Fibroblast of skin of right quadriceps (primary cell): ENCODE data around the gene GABRA4.

Experiments used
- DNase-seq: peaks from one replicate; pipeline ENCODE4 v3.0.0-alpha.2; 2013

The GABRA4 gene

DNA sequence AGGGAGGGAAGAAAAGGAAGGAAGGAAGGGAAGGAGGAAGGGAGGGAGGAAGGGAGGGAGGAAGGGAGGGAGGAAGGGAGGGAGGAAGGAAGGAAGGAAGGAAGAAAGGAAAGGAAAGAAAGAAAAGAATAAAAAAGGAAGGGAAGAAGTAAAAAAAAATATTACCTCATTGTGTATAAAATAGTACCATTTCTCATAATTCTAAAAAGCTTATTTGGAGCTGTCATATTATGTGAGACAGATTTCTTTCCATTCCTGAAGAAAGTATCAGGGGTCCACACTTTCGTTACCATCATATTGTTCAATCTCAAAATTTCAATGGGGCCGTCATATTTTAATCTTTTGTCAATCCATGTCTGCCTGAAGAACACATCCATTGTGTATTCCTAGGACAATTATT is 16.1 kb downstream of the GABRA4 start:
- DNase-seq: no peak

DNA sequence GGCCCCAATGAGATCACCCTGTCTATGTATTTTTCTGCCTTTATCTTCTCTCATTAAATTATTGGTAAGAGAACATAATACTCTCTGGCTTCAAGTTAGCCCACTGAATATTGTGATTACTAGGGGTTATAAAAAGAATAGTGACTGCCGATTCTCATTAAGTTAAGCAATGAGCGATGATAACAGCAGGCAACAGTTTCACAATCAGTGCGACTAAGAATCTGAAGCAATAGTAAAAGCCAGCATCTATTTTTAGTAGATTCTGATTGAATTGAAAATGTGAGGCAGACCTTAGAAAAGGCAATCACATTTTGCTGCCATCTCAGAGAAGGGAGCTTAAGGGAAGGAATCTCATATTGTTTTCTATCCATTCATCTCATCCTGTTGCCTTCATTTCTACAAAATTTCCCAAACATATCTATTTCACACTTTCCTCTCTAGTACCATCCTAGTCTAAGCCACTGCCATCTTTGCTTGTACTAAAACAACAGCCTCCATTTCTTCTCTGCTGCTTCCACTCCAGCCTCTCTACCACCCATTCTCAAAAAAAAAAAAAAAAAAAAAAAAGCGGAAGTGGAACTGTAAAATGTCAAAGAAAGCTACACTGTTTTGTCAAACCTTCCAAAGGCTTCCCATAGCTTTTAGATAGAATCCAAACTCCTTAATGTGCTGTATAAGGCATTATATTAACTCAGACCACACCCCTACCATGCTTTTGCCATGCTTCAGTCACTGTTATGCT is 17.4 kb downstream of the GABRA4 start:
- DNase-seq: no peak

DNA sequence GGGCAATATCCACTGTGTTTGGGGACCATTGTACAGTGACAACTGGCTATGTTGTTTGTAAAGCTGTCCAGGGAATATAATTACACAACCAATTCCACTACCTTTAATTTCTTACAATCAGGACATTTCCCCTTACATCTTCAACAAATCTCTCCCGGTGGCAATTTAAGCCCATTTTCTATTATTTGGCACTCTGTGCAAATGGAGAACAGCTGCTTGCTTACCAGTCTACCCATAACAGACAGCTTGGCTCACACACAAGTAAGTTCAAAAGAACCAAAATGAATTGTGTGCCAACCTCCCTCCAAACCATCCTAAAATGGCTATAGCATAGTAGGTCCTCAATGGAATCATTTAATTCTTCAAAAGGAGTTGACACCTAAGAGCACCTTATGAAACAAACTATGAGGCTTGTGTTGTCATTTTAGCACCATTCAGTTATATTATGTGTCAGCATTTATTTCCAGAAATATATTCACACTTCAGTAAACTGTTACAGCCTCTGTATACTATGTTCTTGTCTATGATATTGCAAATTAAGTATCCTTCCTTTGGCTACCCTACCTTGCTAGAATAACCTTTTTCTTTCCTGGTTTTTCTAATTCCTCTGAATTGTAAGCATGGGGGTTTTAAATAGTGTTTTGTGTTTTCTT is 18.4 kb downstream of the GABRA4 start:
- DNase-seq: no peak

DNA sequence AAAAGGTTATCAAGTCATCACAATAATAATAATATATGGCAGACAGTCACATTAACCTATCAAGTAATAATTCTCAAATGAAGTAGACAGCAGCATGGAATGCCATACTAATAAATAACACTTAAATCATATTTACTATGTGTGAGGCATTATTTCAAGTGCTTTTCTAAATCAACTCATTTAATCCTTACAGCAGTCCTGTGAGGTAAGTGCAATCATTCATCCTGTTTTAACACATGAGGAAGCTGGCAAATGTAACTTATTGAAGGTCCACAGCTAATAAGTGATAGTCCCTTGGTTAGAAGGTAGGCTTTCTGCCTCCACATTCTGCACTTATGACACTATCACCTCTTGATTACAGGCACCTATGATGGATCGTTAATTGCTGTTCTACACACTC is 24.5 kb downstream of the GABRA4 start:
- DNase-seq: no peak

DNA sequence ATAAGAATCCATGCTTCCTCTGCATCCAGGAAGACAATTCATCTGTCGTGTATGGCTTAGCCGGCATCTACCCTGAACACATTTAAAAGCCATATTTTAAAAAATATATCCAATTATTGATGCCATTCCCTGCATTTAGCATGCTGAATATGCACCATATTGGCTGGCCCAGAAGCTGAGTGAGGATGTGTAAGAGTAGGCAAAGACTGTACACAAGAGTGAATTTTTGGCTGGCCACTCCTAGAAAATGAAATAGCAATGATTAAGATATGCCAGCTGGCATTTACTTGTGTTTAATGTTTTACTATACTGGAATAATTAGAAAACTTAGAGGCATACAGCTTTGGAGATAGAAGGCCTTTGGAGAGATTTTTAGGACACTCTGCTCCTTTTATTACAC is 25.8 kb downstream of the GABRA4 start:
- no peak for DNase-seq

DNA sequence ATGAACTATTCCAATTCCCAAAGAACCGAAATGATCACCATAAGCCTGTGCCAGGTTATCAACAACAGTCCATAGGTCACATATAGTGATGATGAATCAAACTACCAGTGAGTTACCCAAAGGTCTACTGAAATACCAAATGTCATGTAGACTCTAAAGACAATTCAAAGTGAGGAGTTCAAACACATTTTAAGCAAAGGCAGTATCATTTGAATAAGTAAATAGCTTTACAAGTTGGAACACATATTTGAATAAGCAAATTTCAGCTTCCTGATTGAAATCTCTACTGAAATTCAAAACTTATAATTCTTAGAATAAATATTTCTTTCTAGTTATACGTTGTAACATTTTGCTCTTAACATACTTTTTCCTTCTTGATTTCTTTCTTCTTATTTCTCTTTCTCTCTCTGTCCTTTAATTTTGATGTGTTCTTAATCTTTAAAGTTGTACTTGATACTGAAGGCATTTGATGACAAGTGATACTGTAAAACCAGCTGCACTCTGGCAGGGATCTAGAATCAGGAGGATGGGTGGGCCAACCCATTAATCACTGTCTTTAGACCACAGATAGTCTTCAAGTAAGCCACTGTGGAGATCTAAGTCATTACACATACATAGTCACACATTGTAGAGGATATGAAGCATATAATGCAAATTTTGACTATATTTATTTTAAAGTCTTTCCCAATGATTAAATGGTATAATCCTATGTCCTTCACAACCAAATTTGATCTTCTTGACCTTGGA is 34.5 kb downstream of the GABRA4 start:
- DNase-seq: no peak

DNA sequence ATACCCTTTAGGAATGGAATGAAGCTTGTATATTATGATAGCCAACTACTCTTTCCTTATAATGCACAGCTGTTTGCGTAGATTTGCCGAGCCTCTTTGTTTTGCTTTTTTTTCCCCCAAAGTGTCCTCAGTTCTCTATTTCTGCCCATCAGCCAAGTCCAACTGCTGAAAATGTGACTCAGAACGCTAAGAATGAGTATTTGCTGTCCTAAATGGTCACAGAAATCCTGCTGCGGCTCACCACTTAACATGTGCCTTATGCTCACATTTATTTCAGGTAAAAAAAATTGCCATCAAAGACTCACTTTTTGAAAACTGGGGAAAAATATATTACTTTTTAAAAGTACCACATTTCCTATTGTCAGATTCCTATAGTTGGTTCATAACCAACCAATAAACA is 36.9 kb downstream of the GABRA4 start:
- no peak for DNase-seq

DNA sequence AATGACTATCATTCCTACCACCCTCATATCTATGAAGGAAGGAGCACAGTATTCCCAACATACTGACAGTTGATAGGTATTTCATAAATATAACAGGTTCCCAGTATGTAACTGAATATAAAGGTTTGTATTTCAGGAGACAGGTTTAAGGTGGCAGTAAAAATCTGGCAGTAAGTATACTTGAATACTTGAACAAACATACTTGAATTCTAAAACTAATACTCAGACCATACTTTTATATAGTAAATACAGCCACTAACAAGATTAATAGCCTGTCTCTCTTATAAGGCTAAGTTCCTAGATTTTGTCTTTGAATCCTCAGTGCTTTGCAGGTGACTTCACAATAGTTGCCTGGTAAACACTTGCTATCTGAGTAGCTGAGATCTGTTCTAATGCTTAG is 37.8 kb downstream of the GABRA4 start:
- no peak for DNase-seq

DNA sequence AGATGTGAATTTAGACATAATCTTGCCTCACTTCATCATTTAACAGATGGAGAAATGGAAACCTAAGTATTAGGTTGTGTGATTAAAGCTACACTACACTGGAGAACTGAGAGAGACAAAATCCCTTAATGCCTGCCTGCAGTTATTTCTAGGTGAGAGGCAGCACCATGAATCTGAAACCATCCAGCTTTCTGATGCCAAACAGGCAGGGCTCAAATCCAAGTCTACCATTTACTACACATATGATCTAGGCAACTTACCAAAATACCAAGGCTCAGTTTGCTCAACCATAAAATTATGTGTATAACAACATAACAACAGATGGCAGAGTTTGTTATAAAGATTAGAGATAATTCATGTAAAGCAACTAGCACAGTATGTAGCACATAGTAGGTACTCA is 38.7 kb downstream of the GABRA4 start:
- no peak for DNase-seq

DNA sequence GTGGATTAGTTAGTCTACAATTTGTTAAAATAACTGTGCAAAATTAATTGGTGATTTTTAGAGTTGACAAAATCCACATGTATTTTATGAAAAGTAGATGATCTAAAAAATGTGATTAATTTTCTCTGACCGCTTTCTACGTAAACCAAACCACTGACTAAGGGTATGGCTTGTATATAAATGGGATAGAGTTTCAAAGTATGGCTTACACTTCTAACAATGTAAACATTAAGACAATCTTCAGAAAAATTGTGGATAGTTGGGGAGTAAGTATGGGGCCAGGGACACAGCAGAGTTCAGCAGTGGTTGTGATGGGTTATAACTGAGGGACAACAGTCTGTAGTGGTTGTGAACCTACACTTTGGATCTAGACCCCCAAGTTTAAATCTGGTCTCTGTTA is 39.8 kb downstream of the GABRA4 start:
- no peak for DNase-seq

DNA sequence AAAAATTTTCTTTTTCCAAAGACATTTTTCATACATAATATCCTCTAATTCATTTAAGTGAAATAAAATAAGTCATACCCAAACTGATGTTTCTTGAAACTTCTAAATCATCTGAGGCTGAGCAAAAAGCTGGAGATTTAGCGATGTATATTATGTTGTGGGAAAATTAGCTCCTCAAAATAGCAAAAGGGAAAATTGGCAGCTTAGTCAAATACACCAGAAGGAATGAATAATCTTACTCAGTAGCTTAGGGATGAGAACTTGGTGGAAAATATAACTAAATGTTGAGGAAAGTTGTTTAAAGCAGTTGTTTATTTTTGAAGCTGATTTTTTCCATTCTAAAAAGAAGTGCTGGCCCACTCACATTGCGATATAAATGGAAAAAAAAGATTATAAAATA is 40.9 kb downstream of the GABRA4 start:
- no peak for DNase-seq

DNA sequence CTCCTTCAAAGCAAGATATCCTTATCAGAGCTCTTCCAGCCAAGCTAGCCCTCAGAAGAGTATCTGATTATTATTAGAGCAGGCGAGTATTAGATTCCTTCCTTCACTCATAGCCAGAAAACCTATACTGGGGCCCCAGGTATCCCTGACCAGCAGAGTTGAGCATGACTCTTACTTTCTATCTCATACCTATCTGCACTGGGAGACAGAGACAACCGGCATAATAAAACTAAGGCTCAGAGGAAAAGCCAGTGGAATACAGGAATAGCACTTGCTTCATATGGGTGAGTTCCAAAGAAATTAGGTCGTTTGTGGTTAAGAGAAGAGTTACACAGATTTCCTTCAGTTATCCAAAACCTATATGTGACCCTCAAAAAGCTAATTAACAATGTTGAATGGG is 42.6 kb downstream of the GABRA4 start:
- no peak for DNase-seq

DNA sequence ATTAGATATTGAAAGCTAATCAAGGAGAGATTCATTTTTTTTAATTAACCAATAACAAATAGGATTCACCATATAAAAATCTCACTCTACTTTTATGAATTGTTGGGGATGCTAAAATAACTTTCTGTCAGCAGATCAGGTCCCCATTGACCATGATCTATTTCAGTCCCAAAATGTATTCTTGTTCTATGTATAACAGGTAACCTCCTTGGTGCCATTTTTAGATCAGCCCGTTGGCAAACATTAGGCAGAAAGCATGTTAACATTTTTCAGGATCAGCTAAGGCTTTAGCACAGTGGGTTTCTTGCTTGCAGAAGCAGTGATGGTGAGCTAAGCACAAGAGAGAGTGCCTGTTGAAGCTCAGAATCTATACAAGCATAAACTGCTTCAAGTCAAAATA is 43.6 kb downstream of the GABRA4 start:
- no peak for DNase-seq

DNA sequence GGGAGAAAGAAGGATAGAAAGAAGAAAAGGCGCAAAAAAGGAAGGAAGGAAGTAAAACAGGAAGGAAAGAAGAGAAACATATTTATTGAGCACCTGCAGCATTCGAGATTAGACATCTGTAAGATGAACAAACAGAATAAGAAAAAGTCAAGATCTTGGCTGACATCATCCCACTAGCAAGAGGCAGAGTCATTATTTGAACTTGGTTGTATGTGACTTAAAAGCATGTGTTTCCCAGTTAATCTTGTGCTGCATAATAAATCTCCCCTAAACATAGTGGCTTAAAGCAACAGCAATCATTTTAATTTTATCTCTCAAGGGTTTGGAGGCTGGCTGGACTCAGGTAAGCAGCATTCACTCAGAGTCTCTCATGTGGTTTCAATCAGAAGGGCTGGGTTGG is 45.8 kb downstream of the GABRA4 start:
- DNase-seq: no peak

DNA sequence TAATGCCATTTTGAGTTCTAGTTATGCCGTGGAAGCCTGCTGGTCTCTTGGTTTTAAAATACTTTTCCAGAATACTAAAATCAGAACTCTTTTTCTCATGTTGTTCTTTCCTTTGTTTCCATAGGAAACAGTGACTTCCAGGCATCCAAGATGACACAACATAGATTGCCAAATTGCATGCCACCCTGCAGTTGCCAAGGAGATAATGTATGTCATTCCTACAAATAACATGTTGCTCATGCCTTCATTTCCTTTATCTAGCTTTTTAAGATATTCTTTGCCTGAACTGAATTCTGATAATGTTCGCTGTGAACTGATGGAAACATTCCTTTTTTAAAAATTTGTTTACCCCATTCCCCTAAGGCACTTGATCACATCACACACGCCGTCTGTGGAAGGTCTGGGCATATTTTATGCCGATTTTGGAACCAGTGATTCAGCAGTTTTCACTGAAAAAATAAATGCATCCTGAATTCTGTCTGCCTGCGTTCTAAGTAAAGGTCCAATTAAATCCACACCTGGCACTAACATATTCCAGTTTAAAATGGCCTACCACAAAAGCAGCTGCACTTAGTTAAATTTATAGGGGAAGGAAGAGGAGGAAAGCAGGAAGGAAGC is 46.4 kb downstream of the GABRA4 start:
- DNase-seq: peak; percentile 7

DNA sequence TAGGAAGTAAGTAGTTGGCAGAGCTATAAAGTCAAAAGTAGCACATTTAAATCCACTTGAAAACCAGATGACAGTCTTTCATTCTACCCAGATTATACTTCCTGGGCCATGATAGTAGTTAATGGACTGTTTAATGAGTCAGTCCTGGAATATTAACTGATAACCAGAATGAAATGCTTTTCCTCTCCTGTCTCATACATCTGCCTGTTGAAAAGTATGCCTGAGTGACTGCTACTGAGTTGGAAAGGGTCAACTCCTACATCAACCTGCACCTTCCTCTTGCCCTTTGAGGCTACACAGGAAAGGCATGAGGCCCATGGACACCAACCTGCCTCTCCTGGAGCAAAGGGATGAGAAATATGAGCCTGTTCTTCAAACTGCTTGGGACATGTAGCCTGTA is 48.3 kb downstream of the GABRA4 start:
- no peak for DNase-seq

DNA sequence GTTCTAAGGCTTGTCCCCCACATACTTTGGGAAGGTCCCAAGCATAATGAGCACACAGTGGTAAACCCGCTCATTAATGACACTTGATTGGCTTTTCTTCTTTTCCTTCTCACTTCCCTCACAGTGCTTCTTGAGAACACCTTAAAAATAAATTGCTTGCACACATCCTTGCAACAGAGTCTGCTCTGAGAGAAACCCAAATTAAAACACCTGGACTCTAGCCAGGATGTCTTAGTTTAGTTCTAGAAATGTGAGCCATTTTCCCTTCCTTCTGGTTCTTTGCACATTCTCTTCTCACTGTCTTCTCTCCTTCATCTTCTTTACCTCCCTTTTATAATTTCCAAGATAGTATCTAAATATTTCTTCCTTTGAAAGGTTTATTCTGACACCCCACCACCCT is 49.0 kb downstream of the GABRA4 start:
- no peak for DNase-seq

DNA sequence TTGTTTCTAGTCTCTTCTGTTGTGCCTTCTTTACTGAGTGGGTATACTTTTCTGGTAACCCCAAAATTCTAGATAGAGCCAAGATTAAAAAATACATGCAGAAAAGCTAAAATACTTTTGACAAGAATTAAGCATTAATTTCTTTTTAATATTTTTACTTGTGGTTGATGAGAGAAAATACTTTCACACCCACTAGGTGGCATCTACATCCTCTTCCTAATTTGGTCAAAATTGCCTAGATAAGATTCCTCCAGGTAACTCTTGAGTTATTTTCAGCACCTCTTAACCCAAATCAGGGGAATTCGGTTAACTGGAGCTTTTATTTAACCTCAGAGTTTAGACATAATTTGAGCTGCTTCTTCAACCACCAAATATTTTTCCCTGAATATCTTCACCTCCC is 55.9 kb downstream of the GABRA4 start:
- DNase-seq: peak; percentile 1

DNA sequence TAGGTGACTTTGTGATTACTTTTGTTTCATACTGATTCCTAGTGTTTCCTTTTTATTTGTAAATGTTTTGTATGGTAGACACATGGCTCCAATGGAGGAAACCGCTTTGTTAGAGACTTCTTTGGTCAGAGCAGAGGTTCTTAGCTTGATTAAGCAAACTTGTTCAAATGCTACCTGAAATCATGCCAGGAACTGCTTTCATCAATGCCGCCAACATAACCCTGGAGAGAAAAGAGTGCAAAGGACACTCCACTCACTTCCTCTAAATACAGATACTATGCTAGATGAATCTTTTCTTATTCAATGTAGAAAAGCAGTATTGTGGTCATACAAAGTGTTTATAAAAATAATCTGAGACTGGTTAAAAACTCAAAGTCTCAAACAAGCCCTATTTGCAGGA is 58.7 kb downstream of the GABRA4 start:
- DNase-seq: no peak

DNA sequence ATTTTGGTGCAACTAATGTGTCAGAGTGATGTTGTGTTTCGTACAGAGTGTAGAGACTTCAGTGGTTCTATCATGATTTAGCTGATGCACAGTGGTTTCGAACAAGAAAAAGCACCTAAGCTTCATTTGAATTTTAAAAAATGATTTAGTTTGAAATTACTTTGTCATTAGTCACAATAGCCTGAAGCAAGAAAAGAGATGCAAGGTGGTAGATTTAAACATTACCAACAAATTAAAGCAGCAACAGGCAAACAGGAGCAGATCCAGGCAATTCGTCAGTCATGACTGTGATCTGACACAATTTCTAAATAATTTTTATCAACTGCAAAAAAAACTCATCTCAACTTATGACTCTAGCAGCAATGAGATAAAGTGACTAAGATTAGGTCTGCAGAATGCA is 59.7 kb downstream of the GABRA4 start:
- DNase-seq: no peak

DNA sequence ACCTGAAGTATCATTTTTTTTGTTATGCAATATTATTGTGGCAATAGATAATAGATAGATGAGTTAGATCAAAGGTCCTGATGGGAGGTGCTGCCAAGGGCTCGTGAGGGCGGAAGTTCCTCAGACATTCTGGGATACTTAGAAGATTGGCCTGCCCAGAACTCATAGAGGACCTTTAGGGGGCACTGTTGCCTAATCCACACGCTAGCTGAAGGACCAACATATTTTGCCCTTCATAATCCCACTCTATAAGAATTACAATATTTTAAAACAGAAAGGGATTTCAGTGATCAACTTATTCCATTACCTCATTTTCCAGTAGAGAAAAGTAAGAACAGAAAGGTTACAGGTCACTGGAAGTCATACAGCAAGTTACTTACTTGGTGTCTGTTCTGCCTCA is 61.4 kb downstream of the GABRA4 start:
- peak; percentile 35 for DNase-seq

DNA sequence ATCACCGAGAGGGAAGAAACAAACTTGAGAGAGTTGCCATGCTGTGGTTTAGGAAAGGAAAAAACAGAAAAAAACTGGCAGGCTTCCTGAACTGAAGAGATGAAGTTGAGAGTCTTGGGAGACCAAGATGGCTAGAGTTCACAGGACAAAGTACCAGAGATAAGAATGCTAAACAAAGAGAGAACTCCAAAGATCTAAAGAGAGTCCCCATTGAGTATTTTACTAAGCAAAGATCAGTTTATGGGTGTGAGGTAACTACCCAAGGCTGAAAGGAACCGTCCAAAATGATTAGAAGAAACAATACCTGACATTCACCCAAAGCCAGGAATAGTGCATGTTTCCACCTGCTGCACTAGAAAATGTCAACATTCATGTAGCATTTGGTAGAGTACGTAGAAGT is 62.5 kb downstream of the GABRA4 start:
- DNase-seq: no peak

DNA sequence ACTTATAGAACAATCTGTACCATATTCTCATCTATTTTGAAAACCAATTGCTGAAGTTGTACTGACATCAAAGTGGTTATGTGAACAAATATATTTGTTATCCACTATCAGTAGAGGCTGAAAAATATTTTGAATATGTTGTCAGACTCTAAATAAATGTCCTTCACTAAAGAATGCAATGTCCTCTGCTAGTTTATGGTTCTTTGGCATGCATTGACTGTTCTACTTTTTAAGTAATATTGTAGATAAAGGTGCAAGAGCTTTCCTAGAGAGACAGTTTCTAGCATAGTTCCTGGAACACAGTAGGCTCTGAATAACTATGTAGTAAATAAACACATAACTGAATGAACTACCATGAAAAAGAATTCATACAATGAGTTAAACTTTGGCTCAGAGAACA is 66.2 kb downstream of the GABRA4 start:
- no peak for DNase-seq
